Measurements from ENCODE around the gene DPPA2.

GRCh38 chr3:109346099-109346498, 29.8 kb upstream of the DPPA2 start:
- no peak for TF ChIP-seq POLR2A (IDR thresholded peaks at IDR 0.05)
- TF ChIP-seq CTCF (IDR thresholded peaks at IDR 0.05), result no peak
